ENCODE measurements around the gene ABCA5. TPM values are rescaled to one million over a fixed set of nuclear protein-coding genes. Genes with fewer than 3 reads are reported as not detected.

The ABCA5 gene
- total RNA-seq, result 12.9 and 14.6 TPM in 2 replicates

- DNase-seq (ENCODE audit: low read depth, low spot score), result peak; percentile 70
Observed at GRCh38 chr17:69327060-69327831, at the start of gene ABCA5. TSS of gene ABCA5 (minus strand) at chr17:69327133. CDS start at chr17:69314415, 12,718 bp downstream.

GRCh38 chr17:69375229-69375628, 48.3 kb upstream of the ABCA5 start:
- DNase-seq (ENCODE audit: low read depth, low spot score), result no peak

GRCh38 chr17:69373069-69373468, 46.1 kb upstream of the ABCA5 start:
- no peak for DNase-seq (ENCODE audit: low read depth, low spot score)

GRCh38 chr17:69367298-69367697, 40.4 kb upstream of the ABCA5 start:
- no peak for DNase-seq (ENCODE audit: low read depth, low spot score)

- no peak for DNase-seq (ENCODE audit: low read depth, low spot score)
Observed at GRCh38 chr17:69363488-69364210, 36.7 kb upstream of the ABCA5 start.

GRCh38 chr17:69361156-69361555, 34.2 kb upstream of the ABCA5 start:
- DNase-seq (ENCODE audit: low read depth, low spot score), result no peak

GRCh38 chr17:69358688-69359596, 32.0 kb upstream of the ABCA5 start:
- no peak for DNase-seq (ENCODE audit: low read depth, low spot score)

GRCh38 chr17:69357701-69358100, 30.8 kb upstream of the ABCA5 start:
- DNase-seq (ENCODE audit: low read depth, low spot score), result no peak

- no peak for DNase-seq (ENCODE audit: low read depth, low spot score)
Observed at GRCh38 chr17:69356625-69357024, 29.7 kb upstream of the ABCA5 start.

- no peak for DNase-seq (ENCODE audit: low read depth, low spot score)
Observed at GRCh38 chr17:69350911-69351310, 24.0 kb upstream of the ABCA5 start.

GRCh38 chr17:69348429-69348828, 21.5 kb upstream of the ABCA5 start:
- DNase-seq (ENCODE audit: low read depth, low spot score), result no peak

- DNase-seq (ENCODE audit: low read depth, low spot score), result no peak
Observed at GRCh38 chr17:69346766-69347165, 19.8 kb upstream of the ABCA5 start.

- no peak for DNase-seq (ENCODE audit: low read depth, low spot score)
Observed at GRCh38 chr17:69344939-69345338, 18.0 kb upstream of the ABCA5 start.

GRCh38 chr17:69342896-69343644, 16.1 kb upstream of the ABCA5 start:
- DNase-seq (ENCODE audit: low read depth, low spot score), result no peak

GRCh38 chr17:69339937-69340336, 13.0 kb upstream of the ABCA5 start:
- DNase-seq (ENCODE audit: low read depth, low spot score), result no peak

- no peak for DNase-seq (ENCODE audit: low read depth, low spot score)
Observed at GRCh38 chr17:69336996-69337395, 10.1 kb upstream of the ABCA5 start.

GRCh38 chr17:69336580-69336979, 9.6 kb upstream of the ABCA5 start:
- DNase-seq (ENCODE audit: low read depth, low spot score), result no peak

- no peak for DNase-seq (ENCODE audit: low read depth, low spot score)
Observed at GRCh38 chr17:69335058-69335457, 8.1 kb upstream of the ABCA5 start.

GRCh38 chr17:69333561-69333960, 6.6 kb upstream of the ABCA5 start:
- no peak for DNase-seq (ENCODE audit: low read depth, low spot score)

GRCh38 chr17:69331756-69332155, 4.8 kb upstream of the ABCA5 start:
- no peak for DNase-seq (ENCODE audit: low read depth, low spot score)
